Left ventricle myocardium inferior (tissue), 1 donor: ENCODE data around the gene ERG. TPM values are rescaled to one million over a fixed set of nuclear protein-coding genes. Genes with fewer than 3 reads are reported as not detected.

ENCODE experiments used
- DNase-seq: peaks from one replicate; pipeline ENCODE4 v3.0.0-alpha.2; 2020
- H3K27ac ChIP-seq: fragments of 200-600 bp; replicated peaks from 2 replicates; pipeline ENCODE4 v1.8.0; 2021
- H3K27me3 ChIP-seq: fragments of 200-600 bp; 2 replicates; pipeline ENCODE4 v1.8.0; 2021; ENCODE audit warnings: low read depth
- H3K36me3 ChIP-seq: fragments of 200-600 bp; 2 replicates; pipeline ENCODE4 v1.8.0; 2021
- H3K4me1 ChIP-seq: fragments of 200-600 bp; 2 replicates; pipeline ENCODE4 v1.8.0; 2021
- H3K4me3 ChIP-seq: fragments of 200-600 bp; 2 replicates; pipeline ENCODE4 v1.8.0; 2021; ENCODE audit warnings: mild to moderate bottlenecking, moderate library complexity
- H3K9me3 ChIP-seq: fragments of 200-600 bp; replicated peaks from 2 replicates; pipeline ENCODE4 v1.8.0; 2021
- intact Hi-C: fragments of 100-400 bp; cut with micrococcal nuclease; formaldehyde crosslinking; loops from one replicate; pipeline ENCODE4 v1.11.0; 2022
- total RNA-seq: library from RNA; stranded (reverse); fragmentation: NEBNext Ultra II Directional; extraction: Animal tissue kit (Norgen Biotek cat#: 25700); gene quantifications from one replicate; pipeline ENCODE4 v1.2.1, GENCODE V29; 2021
- TF ChIP-seq, protein P1 (sequence below): fragments of 200-600 bp; IDR thresholded peaks from 2 replicates; pipeline ENCODE4 v1.8.0; 2021; ENCODE audit warnings: antibody characterized with exemption, mild to moderate bottlenecking, borderline replicate concordance
- donor health status: DM: no; HTN: yes; CAD: no; lungs with severe emphysema.

Gene ERG
- total RNA-seq, 1 donor from 2014 or later, result 17.3 TPM

DNA sequence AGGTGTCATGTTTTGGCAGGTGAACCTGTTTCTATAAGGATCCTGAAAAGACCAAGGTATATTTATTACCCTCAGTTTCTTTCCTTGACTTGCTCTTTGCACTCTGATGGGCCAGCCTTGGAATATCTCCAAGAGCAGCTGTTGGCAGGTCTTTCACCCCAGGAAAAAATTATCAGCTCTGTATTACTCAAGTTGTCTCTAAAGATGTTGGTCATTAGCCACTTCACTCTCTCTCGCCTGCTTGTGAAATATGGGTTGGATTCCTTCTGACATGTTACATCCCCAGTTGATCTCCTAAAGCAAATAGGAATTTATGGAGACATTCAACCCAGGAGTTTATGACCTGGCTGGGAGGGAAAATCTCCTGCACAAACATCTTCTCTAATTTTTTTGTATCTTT lies 155.5 kb downstream of the ERG start:
- TF ChIP-seq, protein P1, sequence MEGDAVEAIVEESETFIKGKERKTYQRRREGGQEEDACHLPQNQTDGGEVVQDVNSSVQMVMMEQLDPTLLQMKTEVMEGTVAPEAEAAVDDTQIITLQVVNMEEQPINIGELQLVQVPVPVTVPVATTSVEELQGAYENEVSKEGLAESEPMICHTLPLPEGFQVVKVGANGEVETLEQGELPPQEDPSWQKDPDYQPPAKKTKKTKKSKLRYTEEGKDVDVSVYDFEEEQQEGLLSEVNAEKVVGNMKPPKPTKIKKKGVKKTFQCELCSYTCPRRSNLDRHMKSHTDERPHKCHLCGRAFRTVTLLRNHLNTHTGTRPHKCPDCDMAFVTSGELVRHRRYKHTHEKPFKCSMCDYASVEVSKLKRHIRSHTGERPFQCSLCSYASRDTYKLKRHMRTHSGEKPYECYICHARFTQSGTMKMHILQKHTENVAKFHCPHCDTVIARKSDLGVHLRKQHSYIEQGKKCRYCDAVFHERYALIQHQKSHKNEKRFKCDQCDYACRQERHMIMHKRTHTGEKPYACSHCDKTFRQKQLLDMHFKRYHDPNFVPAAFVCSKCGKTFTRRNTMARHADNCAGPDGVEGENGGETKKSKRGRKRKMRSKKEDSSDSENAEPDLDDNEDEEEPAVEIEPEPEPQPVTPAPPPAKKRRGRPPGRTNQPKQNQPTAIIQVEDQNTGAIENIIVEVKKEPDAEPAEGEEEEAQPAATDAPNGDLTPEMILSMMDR, result no peak
- Histone ChIP-seq H3K27me3 (no peaks in the 10 kb centered on the region), H3K4me1 (peaks cover 4% of the 10 kb centered on the region), H3K27ac (no peak overlapping the region), H3K4me3 (no peak overlapping the region), H3K36me3 (no peaks in the 10 kb centered on the region), H3K9me3 (no peaks in the 10 kb centered on the region)
- intact Hi-C loops, result no loop called here
- DNase-seq, result no peak

DNA sequence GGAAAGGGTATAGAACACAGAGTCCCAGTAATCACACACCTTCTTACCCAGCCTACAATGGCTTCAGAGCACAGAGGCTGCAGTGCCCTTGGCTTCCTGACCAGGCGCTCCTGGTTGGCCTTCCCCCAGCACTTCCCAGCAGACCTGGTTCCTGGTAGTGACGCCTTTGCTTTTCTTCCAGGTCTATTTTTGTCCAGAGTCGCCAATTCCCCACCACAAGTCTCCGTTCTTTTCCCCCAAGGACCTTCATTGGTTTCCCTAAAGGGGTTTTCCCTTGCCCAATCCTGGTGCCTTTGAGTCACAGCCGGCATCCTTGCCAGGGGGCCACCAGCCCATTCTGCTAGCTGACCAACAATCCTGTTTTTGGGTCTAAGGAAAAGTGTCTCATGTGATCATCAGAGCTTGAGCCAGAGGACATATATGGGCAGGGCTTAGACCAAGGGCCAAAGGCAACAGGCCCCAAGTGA lies 156.7 kb downstream of the ERG start:
- intact Hi-C loops, result no loop called here
- Histone ChIP-seq H3K27ac (no peak overlapping the region), H3K36me3 (no peaks in the 10 kb centered on the region), H3K4me3 (no peak overlapping the region), H3K9me3 (no peaks in the 10 kb centered on the region), H3K4me1 (peaks cover 4% of the 10 kb centered on the region), H3K27me3 (no peaks in the 10 kb centered on the region)
- DNase-seq, result no peak
- TF ChIP-seq, protein P1, result no peak

DNA sequence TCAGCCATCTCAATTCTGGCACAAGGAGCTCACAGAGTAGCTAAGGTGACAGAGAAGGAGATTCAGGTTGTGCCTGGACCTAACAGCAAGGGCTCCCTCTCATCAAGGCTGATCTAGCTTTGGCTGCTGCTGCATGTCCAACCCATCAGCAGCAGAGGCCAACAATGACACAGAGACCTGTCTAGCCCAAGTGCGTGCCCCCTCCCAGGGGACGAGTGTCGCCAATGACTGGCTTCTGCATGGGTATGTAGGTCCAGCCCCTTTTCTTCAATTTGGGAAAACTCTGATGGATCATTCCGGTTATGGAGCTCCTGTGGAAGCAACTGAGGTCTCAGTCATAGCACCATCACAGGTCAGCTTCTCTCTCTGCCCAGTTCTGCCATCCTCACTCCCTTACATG lies 158.1 kb downstream of the ERG start:
- TF ChIP-seq, protein P1, result no peak
- H3K9me3 ChIP-seq, result no peaks in the 10 kb centered on the region
- intact Hi-C loops, result no loop called here

DNA sequence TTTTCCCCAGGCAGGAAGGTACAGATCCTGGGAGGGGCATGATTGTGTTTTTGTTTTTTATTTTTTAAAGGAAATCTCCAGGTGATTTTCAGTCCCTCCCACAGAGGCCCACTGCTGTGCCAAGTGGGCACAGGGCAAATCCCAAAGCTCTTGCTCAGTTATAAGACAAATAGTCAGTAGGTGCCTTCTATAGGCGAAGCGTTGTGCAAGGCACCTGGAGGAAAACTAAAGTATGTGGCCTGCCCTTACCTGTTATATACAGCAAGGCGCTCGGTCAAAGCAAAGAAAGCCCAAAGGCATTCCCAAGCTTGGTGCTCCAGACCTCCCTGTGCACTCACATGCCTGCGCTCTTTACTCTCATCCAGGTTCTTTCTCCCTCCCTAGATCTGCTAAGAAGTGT lies 160.5 kb downstream of the ERG start:
- Histone ChIP-seq H3K27me3 (no peaks in the 10 kb centered on the region), H3K4me1 (peaks cover 4% of the 10 kb centered on the region), H3K4me3 (no peak overlapping the region), H3K9me3 (no peaks in the 10 kb centered on the region), H3K36me3 (no peaks in the 10 kb centered on the region), H3K27ac (no peak overlapping the region)
- TF ChIP-seq, protein P1, result no peak
- intact Hi-C loops, result no loop called here
- no peak for DNase-seq

More for the DNA sequence above, 158.1 kb downstream of the ERG start:
- H3K4me1 ChIP-seq, result peaks cover 4% of the 10 kb centered on the region
- H3K4me3 ChIP-seq, result no peak overlapping the region
- DNase-seq, result no peak
- H3K27ac ChIP-seq, result no peak overlapping the region
- H3K27me3 ChIP-seq, result no peaks in the 10 kb centered on the region
- no peaks in the 10 kb centered on the region for H3K36me3 ChIP-seq

DNA sequence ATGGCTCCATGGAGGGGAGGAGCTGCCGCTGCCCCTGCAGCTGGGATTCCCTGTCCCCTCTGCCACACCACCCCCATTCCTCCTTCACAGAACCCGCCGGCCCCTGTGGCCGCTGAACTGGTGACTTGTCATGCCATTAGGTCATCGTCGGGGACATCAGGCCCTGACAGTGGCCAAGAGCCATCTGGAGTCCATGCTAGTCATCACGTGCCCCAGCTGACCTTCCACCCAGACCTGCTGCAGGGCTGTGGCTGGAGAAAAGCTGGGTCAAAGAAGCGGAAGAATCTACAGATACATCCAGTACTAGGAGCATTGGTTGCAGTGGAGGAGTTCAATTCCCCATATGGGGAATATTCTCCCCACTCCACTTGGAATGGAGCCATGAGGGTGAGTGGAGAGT lies 163.4 kb downstream of the ERG start:
- no peaks in the 10 kb centered on the region for H3K27me3 ChIP-seq
- H3K4me1 ChIP-seq, result no peaks in the 10 kb centered on the region
- TF ChIP-seq, protein P1, result no peak
- intact Hi-C loops, result no loop called here
- H3K4me3 ChIP-seq, result no peak overlapping the region
- no peaks in the 10 kb centered on the region for H3K9me3 ChIP-seq
- H3K36me3 ChIP-seq, result no peaks in the 10 kb centered on the region
- no peak overlapping the region for H3K27ac ChIP-seq
- DNase-seq, result no peak
